ENCODE results near the gene REV3L.
"Not testable (repeated sequence)": the region's sequence is repeated elsewhere in the genome, so short reads cannot be mapped to it uniquely, and the experiment has no call there.

The REV3L gene

GRCh38 chr6:111337829-111338236, 145.2 kb downstream of the REV3L start:
- DNase-seq (ENCODE audit: low spot score) (no peak), ATAC-seq (ENCODE audit: low read depth) (no peak)
- Histone ChIP-seq H3K27me3 (ENCODE audit: insufficient read depth, poor library complexity, severe bottlenecking) (no peaks in the 10 kb centered on the region), H3K36me3 (ENCODE audit: low read depth) (peaks cover 30% of the 10 kb centered on the region), H3K27ac (ENCODE audit: poor library complexity, severe bottlenecking) (no peak overlapping the region), H3K9me3 (ENCODE audit: severe bottlenecking) (no peaks in the 10 kb centered on the region), H3K4me3 (ENCODE audit: severe bottlenecking) (no peak overlapping the region), H3K4me1 (ENCODE audit: insufficient read depth, poor library complexity, severe bottlenecking) (no peaks in the 10 kb centered on the region)
- TF ChIP-seq CTCF (IDR thresholded peaks at IDR 0.05; ENCODE audit: poor library complexity, severe bottlenecking), result no peak

GRCh38 chr6:111329882-111330633, 153.0 kb downstream of the REV3L start:
- Histone ChIP-seq H3K36me3 (ENCODE audit: low read depth) (peaks cover 80% of the 10 kb centered on the region), H3K4me3 (ENCODE audit: severe bottlenecking) (no peak overlapping the region), H3K9me3 (ENCODE audit: severe bottlenecking) (no peaks in the 10 kb centered on the region), H3K27ac (ENCODE audit: poor library complexity, severe bottlenecking) (no peak overlapping the region), H3K4me1 (ENCODE audit: insufficient read depth, poor library complexity, severe bottlenecking) (no peaks in the 10 kb centered on the region), H3K27me3 (ENCODE audit: insufficient read depth, poor library complexity, severe bottlenecking) (no peaks in the 10 kb centered on the region)
- no peak for ATAC-seq (ENCODE audit: low read depth)
- no peak for TF ChIP-seq CTCF (IDR thresholded peaks at IDR 0.05; ENCODE audit: poor library complexity, severe bottlenecking)
- no peak for DNase-seq (ENCODE audit: low spot score)

GRCh38 chr6:111326563-111326962, 156.5 kb downstream of the REV3L start:
- no peak for TF ChIP-seq CTCF (IDR thresholded peaks at IDR 0.05; ENCODE audit: poor library complexity, severe bottlenecking)
- ATAC-seq (ENCODE audit: low read depth), result no peak

GRCh38 chr6:111322145-111322544, 160.9 kb downstream of the REV3L start:
- no peak for DNase-seq (ENCODE audit: low spot score)
- no peak for ATAC-seq (ENCODE audit: low read depth)
- no peak overlapping the region for H3K4me3 ChIP-seq (ENCODE audit: severe bottlenecking)
- no peaks in the 10 kb centered on the region for H3K27me3 ChIP-seq (ENCODE audit: insufficient read depth, poor library complexity, severe bottlenecking)
- peaks cover 57% of the 10 kb centered on the region for H3K36me3 ChIP-seq (ENCODE audit: low read depth)
- no peak for TF ChIP-seq CTCF (IDR thresholded peaks at IDR 0.05; ENCODE audit: poor library complexity, severe bottlenecking)
- H3K27ac ChIP-seq (ENCODE audit: poor library complexity, severe bottlenecking), result no peak overlapping the region
- no peaks in the 10 kb centered on the region for H3K9me3 ChIP-seq (ENCODE audit: severe bottlenecking)
- no peaks in the 10 kb centered on the region for H3K4me1 ChIP-seq (ENCODE audit: insufficient read depth, poor library complexity, severe bottlenecking)

More at GRCh38 chr6:111326563-111326962, 156.5 kb downstream of the REV3L start:
- Histone ChIP-seq H3K27me3 (ENCODE audit: insufficient read depth, poor library complexity, severe bottlenecking) (no peaks in the 10 kb centered on the region), H3K4me1 (ENCODE audit: insufficient read depth, poor library complexity, severe bottlenecking) (no peaks in the 10 kb centered on the region), H3K4me3 (ENCODE audit: severe bottlenecking) (no peak overlapping the region), H3K36me3 (ENCODE audit: low read depth) (peaks cover 71% of the 10 kb centered on the region), H3K27ac (ENCODE audit: poor library complexity, severe bottlenecking) (no peak overlapping the region), H3K9me3 (ENCODE audit: severe bottlenecking) (no peaks in the 10 kb centered on the region)
- no peak for DNase-seq (ENCODE audit: low spot score)

GRCh38 chr6:111307950-111308349, 175.1 kb downstream of the REV3L start:
- not testable (repeated sequence) for H3K27me3 ChIP-seq (ENCODE audit: insufficient read depth, poor library complexity, severe bottlenecking); H3K9me3 ChIP-seq (ENCODE audit: severe bottlenecking); H3K4me3 ChIP-seq (ENCODE audit: severe bottlenecking); ATAC-seq (ENCODE audit: low read depth); H3K4me1 ChIP-seq (ENCODE audit: insufficient read depth, poor library complexity, severe bottlenecking); H3K27ac ChIP-seq (ENCODE audit: poor library complexity, severe bottlenecking); DNase-seq (ENCODE audit: low spot score)
- H3K36me3 ChIP-seq (ENCODE audit: low read depth), result peaks cover 73% of the 10 kb centered on the region

All from RWPE2 (cell line).